ENCODE results near the gene IQSEC1.

Gene IQSEC1

DNA sequence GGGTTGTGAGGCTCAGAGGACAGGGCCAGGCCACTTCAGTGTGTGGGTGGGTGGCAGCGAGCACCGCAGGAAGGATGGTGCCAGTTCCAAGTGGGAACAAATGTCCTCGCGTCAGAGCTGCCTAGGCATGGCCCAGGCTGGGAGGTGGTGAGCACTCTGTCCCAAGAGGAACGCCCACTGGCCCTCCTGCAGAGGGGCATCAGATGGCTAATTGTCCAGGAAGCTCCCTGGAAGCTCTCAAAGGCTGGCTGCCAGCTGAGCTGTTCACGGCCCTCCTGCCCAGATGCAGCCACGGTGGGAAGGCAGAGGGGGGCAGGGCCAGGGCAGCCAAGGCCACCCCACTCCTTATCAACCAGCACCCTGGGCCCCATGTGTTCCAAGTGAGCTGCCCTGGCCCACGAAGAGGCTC, 55.2 kb downstream of the IQSEC1 start:
- Histone ChIP-seq H4K20me1 (peaks cover 0 to 20% (median 0%) of the 10 kb centered on the region in 11 experiments; a peak in 3 of 22 replicates), H3K4me2 (peak overlapping the region; percentile 92 to 100 (median 99)), H3K4me1 (peaks cover 90 to 100% (median 99%) of the 10 kb centered on the region in 10 experiments), H3K27me3 (no peaks in the 10 kb centered on the region), H3K9me3 (replicated peaks in 1 of 11) (no peaks in the 10 kb centered on the region), H3K27ac (peak overlapping the region; percentile 96 to 100 (median 99); a peak in 21 of 22 replicates), H3K36me3 (no peaks in the 10 kb centered on the region), H3K4me3 (peak overlapping the region; percentile 18 to 76 (median 64); a peak in 16 of 20 replicates), H3K9ac (peak overlapping the region; percentile 90 to 96 (median 94))
- TF ChIP-seq Cebpa-rat (IDR thresholded peaks at IDR 0.05) = no peak

DNA sequence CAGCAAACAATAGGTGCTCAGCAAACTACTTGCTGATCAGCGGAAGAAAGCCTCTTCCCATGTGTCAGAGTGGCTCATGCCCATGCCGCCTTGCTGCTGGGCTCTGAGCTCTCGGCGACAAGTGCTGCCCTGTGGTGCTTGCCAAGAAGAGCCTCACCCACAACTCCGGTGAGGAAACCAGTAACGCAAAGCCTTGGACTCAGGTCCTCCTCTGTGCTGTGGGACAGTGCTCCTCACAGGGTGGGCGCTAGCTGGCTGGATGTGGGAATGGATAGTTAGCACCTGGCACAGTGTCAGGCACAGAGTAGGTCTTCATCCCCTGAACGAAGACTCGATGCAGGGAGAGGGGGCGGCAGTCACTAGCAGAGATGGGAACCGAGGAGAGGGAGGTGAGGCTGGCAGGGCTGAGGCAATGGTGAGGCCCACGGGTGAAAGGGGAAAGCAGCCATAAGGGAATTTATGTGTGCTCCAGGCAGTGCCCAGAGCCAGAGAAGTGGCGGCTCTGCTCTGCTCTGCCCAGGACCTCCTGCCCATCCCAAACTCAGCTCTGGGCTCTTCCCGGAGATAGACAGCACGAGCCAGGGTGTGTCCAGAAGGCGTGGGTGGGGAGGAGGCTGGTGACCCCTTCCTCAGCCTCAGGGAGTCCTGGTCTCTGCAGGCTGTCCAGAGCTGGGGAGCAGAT, 55.7 kb downstream of the IQSEC1 start:
- peaks cover 90 to 100% (median 99%) of the 10 kb centered on the region in 10 experiments for H3K4me1 ChIP-seq
- no peaks in the 10 kb centered on the region for H3K27me3 ChIP-seq
- peak overlapping the region; percentile 92 to 100 (median 99) for H3K4me2 ChIP-seq
- peaks cover 0 to 15% (median 0%) of the 10 kb centered on the region in 11 experiments; a peak in 2 of 22 replicates for H4K20me1 ChIP-seq
- H3K27ac ChIP-seq = peak overlapping the region; percentile 96 to 100 (median 99)
- H3K9ac ChIP-seq = peak overlapping the region; percentile 90 to 96 (median 94)
- no peak for TF ChIP-seq Cebpa-rat (IDR thresholded peaks at IDR 0.05)
- no peaks in the 10 kb centered on the region for H3K9me3 ChIP-seq (replicated peaks in 1 of 11)
- no peaks in the 10 kb centered on the region for H3K36me3 ChIP-seq
- H3K4me3 ChIP-seq = peak overlapping the region; percentile 22 to 76 (median 64); a peak in 18 of 20 replicates

DNA sequence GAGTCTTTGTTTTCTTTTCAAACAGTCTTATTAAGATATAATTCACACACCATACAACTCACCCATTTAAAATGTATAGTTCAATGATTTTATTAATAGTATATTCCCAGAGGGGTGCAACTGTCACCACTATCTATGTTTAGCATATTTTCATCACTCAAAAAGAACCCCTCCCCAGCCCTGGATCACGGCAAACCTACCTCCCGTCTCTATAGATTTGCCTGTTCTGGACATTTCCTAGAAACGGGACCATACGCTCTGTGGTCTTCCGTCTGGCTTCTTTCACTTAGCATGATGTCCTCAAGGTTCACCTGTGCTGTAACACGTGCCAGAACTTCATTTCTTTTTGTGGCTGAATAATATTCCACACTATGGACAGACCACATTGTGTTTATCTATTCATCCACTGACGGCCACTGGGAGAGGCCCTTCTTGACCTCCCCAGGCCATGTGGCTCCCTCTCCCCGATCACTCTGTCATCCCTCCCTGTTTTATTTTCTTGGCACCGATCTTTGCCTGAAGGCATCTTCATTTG, 56.4 kb downstream of the IQSEC1 start:
- H3K36me3 ChIP-seq = no peaks in the 10 kb centered on the region
- peaks cover 88 to 100% (median 99%) of the 10 kb centered on the region in 10 experiments for H3K4me1 ChIP-seq
- peak overlapping the region; percentile 90 to 96 (median 94) for H3K9ac ChIP-seq
- H3K4me2 ChIP-seq = peak overlapping the region; percentile 92 to 100 (median 99)
- no peaks in the 10 kb centered on the region for H3K27me3 ChIP-seq
- H3K27ac ChIP-seq = peak overlapping the region; percentile 96 to 100 (median 99)
- H3K4me3 ChIP-seq = peak overlapping the region; percentile 54 to 76 (median 64); a peak in 18 of 20 replicates
- no peak for TF ChIP-seq Cebpa-rat (IDR thresholded peaks at IDR 0.05)
- peaks cover 0 to 19% (median 0%) of the 10 kb centered on the region in 11 experiments; a peak in 5 of 22 replicates for H4K20me1 ChIP-seq
- H3K9me3 ChIP-seq (replicated peaks in 1 of 11) = no peaks in the 10 kb centered on the region

DNA sequence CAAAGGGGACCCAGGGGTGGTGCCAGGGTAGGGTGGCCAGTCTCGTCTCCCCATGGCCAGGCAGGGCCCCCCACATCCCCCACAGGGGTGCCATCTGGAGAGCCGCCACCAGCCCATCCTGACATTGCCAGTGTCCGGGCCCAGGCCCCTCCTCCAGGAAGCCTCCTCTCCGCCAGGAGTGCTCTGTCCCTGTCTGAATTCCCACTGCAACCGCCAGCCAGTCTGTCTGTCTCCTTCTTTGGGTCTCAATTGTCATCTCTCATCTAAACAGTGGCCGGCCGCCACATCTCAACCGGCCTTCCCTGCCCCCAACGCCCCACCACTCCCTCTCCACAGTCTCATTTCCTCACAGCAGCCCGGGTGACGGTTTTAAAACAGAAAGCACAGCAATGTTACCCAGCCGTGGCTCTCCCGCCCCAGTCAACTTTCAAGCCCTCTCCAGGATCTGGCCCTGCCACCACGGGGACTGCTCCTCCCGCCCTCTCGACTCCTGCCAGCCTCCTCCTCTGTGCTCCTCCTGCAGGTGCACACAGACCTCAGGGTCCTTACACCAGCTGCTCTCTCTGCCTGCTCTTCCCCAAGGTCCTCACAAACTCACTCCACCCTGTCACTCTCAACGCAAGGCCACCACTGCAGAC, 57.0 kb downstream of the IQSEC1 start:
- Histone ChIP-seq H3K4me2 (peak overlapping the region; percentile 92 to 100 (median 99)), H3K27me3 (no peaks in the 10 kb centered on the region), H3K4me1 (peaks cover 88 to 100% (median 99%) of the 10 kb centered on the region in 10 experiments), H3K36me3 (no peaks in the 10 kb centered on the region), H3K9me3 (replicated peaks in 1 of 11) (no peaks in the 10 kb centered on the region), H3K9ac (peak overlapping the region; percentile 90 to 96 (median 94)), H4K20me1 (peaks cover 0 to 25% (median 0%) of the 10 kb centered on the region in 11 experiments; a peak in 5 of 22 replicates), H3K4me3 (peak overlapping the region; percentile 54 to 76 (median 64)), H3K27ac (peak overlapping the region; percentile 96 to 100 (median 99))
- TF ChIP-seq Cebpa-rat (IDR thresholded peaks at IDR 0.05) = peak in 3 of 11 experiments; percentile 22 to 63 (median 29); a peak in 3 of 22 replicates

DNA sequence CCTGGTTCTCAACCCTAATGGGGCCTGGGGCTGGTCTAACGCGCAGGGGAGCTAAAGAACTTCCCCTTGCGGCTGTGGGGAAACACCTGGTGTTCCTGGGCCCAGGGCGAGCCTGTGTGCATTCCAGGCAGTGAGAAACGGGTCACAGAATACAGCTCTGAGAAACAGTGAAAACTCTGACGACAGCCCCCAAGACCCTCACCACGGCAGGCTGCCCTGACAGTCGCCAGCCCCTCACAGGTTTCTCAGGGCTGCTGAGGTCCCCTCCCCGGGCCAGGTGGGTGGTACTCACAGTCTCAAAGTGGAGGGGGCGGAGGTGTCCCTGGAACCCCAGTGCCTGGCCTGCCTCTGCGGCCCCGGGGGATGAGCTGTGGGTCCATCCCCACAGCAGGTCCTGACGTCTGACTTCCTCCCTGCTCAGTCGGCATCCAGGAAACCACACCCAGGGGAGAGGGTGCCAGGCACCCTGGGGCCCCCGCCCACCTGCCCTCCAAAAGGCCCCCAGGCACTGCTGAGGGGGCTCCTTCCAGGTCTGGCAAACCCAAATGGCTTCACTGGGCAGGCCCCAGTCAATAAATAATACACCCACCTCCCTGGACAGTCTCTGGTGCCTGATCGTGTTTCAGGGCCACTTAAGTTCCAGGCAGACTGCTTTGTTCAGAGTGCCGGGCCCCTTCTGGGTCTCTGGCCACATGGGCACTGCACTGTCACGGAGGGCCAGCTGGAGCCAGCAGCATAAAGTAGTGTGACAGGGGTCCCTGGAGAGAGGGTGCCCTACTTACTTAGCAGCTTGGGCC, 57.7 kb downstream of the IQSEC1 start:
- Histone ChIP-seq H3K9ac (peak overlapping the region; percentile 90 to 96 (median 94)), H3K9me3 (replicated peaks in 1 of 11) (no peaks in the 10 kb centered on the region), H3K36me3 (0 out of 22 replicates have a peak, but pooled peaks cover 0 to under 1% (median 0%) of the 10 kb centered on the region in 11 experiments), H3K4me2 (peak overlapping the region; percentile 92 to 100 (median 99)), H3K4me3 (peak overlapping the region; percentile 54 to 76 (median 64)), H3K4me1 (peaks cover 88 to 100% (median 99%) of the 10 kb centered on the region in 10 experiments), H4K20me1 (peaks cover 0 to 31% (median 0%) of the 10 kb centered on the region in 11 experiments; a peak in 5 of 22 replicates), H3K27ac (peak overlapping the region; percentile 96 to 100 (median 99)), H3K27me3 (no peaks in the 10 kb centered on the region)
- no peak for TF ChIP-seq Cebpa-rat (IDR thresholded peaks at IDR 0.05)

DNA sequence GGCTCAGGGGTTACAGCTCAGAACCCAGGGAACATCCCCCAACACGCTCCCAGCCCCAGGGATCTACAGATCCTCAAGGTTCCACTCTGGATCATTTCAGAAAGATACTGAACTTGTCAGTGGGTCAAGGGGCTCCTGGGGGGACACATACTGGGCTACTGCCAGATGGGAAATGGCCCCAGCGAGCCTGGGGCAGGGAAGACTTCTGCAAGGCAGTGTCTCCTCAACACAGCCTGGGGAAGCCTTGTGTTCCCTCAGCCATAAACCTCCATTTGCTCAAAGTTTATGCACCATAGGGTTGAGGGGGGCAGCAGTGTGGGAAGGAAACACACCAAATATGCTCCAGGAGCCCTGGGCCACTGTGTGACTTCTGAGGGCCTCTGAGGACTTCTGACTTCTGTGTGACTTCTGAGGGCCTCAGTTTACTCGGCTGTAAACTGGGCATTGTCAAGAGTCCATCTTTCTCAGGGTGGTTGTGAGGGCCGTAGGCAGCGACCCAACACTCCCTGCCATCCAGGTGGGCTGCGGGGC, 58.4 kb downstream of the IQSEC1 start:
- Histone ChIP-seq H3K4me1 (peaks cover 88 to 100% (median 99%) of the 10 kb centered on the region in 10 experiments), H4K20me1 (peaks cover 0 to 37% (median 0%) of the 10 kb centered on the region in 11 experiments; a peak in 5 of 22 replicates), H3K9ac (peak overlapping the region; percentile 90 to 96 (median 94)), H3K9me3 (replicated peaks in 1 of 11) (no peaks in the 10 kb centered on the region), H3K4me3 (peak overlapping the region; percentile 54 to 76 (median 64)), H3K4me2 (peak overlapping the region; percentile 92 to 100 (median 99)), H3K36me3 (peaks cover 0 to 7% (median 0%) of the 10 kb centered on the region in 11 experiments; a peak in 1 of 22 replicates), H3K27ac (peak overlapping the region; percentile 96 to 100 (median 99)), H3K27me3 (no peaks in the 10 kb centered on the region)
- TF ChIP-seq Cebpa-rat (IDR thresholded peaks at IDR 0.05) = no peak

DNA sequence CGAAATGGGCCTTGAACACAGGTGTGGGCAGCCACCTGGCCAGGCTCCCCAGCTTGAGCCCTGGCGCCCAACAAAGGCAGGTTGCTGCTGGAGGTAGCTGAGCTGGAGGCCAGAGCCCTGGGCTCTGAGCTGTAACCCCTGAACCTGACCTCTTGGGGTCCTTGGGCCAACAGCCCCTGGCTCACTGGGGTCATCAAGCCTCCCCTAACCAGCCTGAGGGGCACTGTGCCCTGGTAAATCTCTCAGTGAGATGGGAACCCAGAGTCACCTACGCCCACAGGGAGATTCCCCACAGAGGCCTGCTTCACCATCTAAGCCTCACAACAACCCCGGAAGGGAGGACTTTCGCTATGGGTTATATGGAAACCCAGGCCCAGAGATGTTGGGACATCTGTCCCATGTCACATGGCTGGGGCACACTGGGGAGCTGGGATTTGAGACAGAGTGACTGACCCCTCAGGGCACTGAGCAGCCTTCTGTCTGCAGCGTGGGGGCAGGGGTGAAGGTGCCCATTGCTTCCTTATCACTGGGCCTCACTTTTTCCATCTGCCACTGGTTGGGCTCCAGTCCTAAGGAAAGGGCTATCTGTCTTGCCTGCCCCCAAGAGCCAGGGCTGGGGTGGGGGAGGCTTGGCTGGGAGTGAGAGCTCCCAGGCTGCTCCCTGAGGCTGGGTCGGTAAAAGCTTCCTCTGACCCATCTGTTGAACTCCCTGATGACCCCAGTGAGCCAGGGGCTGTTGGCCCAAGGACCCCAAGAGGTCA, 59.1 kb downstream of the IQSEC1 start:
- Histone ChIP-seq H3K4me2 (peak overlapping the region; percentile 92 to 100 (median 99)), H3K27ac (peak overlapping the region; percentile 96 to 100 (median 99)), H4K20me1 (peaks cover 0 to 40% (median under 1%) of the 10 kb centered on the region in 11 experiments; a peak in 6 of 22 replicates), H3K9ac (peak overlapping the region; percentile 90 to 96 (median 94)), H3K9me3 (replicated peaks in 1 of 11) (no peaks in the 10 kb centered on the region), H3K36me3 (peaks cover 0 to 7% (median 0%) of the 10 kb centered on the region in 11 experiments; a peak in 1 of 22 replicates), H3K27me3 (no peaks in the 10 kb centered on the region), H3K4me1 (peaks cover 88 to 100% (median 98%) of the 10 kb centered on the region in 10 experiments), H3K4me3 (peak overlapping the region; percentile 54 to 76 (median 64); a peak in 18 of 20 replicates)
- no peak for TF ChIP-seq Cebpa-rat (IDR thresholded peaks at IDR 0.05)

All from BLaER1 treated with 17β-estradiol and CSF1 and Interleukin-3, amounts not matched to agents 10 nM and 100 nM (cell line).